GM12891 (cell line): ENCODE data around the gene PAPPA2.

ENCODE experiments used
- DNase-seq: peaks from one replicate; pipeline ENCODE4 v3.0.0; 2011; ENCODE audit warnings: low spot score; ENCODE audit not compliant: insufficient read length
- FAIRE-seq: peaks from 2 replicates; lab custom pipeline; 2011; peaks lifted over from hg19 to GRCh38; lab: Jason Lieb, UNC
- PAX5 ChIP-seq: IDR thresholded peaks from 2 replicates; pipeline ENCODE4 v1.6.1; 2011; ENCODE audit warnings: low read length, moderate library complexity, mild to moderate bottlenecking; ENCODE audit not compliant: insufficient read depth, severe bottlenecking
- POLR2A ChIP-seq: IDR thresholded peaks from 2 replicates; pipeline ENCODE4 v1.6.1; 2011; ENCODE audit warnings: low read depth, low read length, control low read depth
- POLR2AphosphoS5 ChIP-seq: IDR thresholded peaks from 2 replicates; pipeline ENCODE4 v1.6.1; 2011; ENCODE audit warnings: low read depth, low read length, control low read depth
- POU2F2 ChIP-seq: IDR thresholded peaks from 2 replicates; pipeline ENCODE4 v1.6.1; 2011; ENCODE audit warnings: low read depth, mild to moderate bottlenecking, control low read depth, low read length, moderate library complexity
- SPI1 ChIP-seq: IDR thresholded peaks from 2 replicates; pipeline ENCODE4 v1.6.1; 2011; ENCODE audit warnings: low read depth, low read length, control low read depth
- TAF1 ChIP-seq: IDR thresholded peaks from 2 replicates; pipeline ENCODE4 v1.6.1; 2011; ENCODE audit warnings: low read depth, low read length, control low read depth

PAPPA2 gene

DNA sequence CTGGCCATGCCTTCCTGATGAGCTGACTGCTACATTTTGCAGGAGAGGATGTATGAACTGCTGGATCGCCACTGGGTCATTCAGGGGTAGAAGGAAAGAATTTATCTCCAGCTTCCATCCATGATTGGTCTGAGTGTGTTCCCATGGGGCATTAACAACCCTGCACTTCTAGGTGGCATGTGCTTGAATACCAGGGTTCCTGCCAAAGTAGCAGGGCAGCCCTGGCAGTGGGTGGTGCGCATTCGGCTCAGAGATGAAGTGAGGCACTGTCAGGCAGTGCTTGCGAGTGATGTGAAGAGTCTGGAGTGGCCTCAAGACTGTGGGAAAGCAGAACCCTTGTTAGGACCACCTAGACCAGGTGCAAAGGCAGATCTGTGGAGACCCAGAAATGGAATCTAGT is 406.6 kb downstream of the PAPPA2 start:
- TF ChIP-seq POU2F2 (no peak), POLR2AphosphoS5 (no peak), SPI1 (no peak), PAX5 (no peak), TAF1 (no peak), POLR2A (no peak)
- FAIRE-seq: no peak
- DNase-seq: no peak

DNA sequence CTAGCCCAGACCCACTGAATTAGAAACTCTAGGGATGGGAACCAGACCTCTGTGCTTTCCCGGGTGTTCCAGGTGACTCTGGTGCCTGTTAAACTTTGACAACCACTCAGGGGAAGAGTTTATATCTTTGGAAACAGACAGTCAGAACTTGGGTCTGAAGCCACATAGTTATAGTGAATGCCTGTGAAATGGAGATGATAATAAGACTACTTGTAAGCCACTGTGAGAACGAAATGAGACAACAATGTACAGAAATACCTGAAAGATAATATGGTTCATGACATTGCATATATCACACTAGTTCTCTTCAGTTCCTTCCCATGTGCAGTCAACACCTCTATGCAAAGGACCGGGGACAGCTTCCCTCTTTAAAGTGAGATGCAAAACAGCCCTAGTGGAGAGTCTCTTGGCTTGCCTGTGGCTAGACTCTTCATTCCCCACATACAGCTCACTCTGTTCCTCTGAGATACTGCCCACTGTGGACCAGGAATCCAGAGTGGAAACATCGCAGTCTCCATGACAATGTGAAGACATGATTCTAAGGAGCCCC is 414.1 kb downstream of the PAPPA2 start:
- DNase-seq: no peak
- FAIRE-seq: no peak
- TF ChIP-seq TAF1: no peak
- TF ChIP-seq POLR2A: no peak
- TF ChIP-seq PAX5: no peak
- no peak for TF ChIP-seq POU2F2
- no peak for TF ChIP-seq SPI1
- no peak for TF ChIP-seq POLR2AphosphoS5

DNA sequence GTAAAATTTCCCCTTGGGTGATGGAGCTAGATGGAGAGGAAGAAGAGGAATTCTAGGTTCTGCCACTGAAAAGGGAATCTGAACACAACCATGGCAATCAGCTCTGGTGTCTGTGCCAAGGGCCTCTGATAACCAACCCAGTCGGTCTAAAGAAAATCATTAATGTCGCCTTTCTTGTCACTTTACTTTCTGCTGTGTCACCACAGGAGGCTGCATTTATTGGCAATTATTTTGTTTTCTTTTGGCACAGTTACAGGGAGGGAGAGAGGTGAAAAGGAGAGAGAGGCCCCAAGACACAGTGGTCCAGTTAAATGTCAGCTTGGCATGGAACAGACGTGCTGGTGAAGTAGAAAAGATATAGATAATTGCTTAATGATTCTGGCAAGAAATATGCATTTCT is 414.6 kb downstream of the PAPPA2 start:
- no peak for FAIRE-seq
- DNase-seq: no peak
- TF ChIP-seq POU2F2: no peak
- no peak for TF ChIP-seq TAF1
- TF ChIP-seq SPI1: no peak
- no peak for TF ChIP-seq POLR2AphosphoS5
- TF ChIP-seq PAX5: no peak
- no peak for TF ChIP-seq POLR2A

DNA sequence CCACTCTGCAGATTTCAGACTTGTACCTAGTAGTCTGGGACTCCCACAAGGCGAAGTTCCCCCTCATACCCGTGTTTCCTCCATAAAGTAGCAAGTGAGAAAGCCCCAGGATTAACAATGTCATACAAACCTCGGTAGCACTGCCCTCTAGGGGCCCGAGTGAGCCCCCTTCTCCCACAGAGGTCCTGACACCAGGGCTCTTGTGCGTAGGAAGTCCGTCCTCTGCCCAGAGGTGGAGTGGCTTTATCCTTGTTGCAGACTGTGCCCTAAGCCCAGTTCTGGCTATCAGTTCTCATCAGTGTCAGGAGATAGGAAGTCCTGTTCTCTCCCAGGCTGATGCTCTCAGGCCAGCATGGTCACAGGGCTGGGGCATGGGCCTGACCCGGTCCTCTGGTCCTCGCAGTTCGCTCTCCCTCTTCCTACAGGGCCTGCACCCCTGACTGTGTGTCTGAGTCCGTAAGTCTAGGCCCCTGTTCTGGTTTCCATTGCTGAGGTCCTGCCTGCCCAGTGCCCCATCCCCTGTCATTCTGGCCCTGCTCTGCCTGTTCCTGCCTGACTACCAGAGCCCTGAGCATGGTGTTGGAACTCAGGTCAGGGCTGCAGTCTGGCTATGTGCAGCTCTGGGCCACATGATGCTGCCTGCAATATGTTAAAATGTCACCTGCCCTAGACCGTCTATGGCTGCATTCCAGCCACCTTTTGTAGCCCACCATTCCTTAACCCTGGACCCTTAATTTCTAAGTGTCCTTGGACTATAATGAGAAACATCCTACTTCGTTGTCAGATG is 416.0 kb downstream of the PAPPA2 start:
- DNase-seq: no peak
- no peak for FAIRE-seq

DNA sequence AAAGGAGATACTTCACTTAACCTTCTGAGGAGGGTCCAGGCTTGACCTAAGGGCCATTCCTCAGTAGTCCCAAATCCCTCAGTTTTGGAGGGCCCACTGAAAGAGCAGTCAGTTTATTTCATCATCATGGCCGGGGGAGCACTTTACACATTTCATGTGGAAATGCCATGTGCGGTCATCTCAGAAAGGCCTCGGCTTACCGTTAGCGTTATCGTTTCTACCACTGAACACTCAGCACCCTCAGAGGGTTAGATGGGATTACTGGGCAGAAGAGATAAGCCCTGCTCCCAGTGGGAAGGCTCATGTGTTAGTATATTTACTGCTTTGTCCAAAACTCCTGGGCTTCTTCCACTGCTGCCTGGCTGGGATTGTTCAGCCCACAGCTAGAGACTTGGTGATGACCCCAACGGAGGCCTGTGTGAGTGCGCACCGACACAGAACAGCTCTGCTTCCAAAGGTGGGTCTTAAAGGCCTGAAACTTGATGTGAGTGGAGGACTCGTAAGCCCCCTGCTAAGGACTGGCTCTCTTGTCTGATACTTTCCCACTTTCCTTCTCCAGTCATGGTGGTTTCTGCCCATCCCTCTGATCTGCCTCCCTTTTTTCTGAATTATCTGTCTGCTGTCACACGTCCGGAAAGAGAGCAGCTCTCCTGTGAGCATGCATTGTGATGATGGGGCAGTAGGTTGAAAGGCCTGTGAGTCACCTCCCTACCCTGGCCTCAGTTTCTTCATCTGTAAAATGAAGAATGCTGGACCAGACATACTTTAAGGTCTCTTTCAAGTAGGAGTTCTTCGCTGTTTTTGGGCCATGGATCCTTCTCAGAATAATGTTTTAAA is 417.0 kb downstream of the PAPPA2 start:
- no peak for DNase-seq
- TF ChIP-seq SPI1 (no peak), PAX5 (no peak), POLR2A (no peak), TAF1 (no peak), POLR2AphosphoS5 (no peak), POU2F2 (no peak)
- FAIRE-seq: no peak

More for the DNA sequence above, 416.0 kb downstream of the PAPPA2 start:
- TF ChIP-seq POU2F2: no peak
- no peak for TF ChIP-seq TAF1
- TF ChIP-seq SPI1: no peak
- no peak for TF ChIP-seq PAX5
- no peak for TF ChIP-seq POLR2AphosphoS5
- no peak for TF ChIP-seq POLR2A

- TF ChIP-seq SPI1 (no peak), TAF1 (no peak), POU2F2 (no peak), POLR2AphosphoS5 (no peak), PAX5 (no peak), POLR2A (no peak)
- DNase-seq (peak; percentile 24), FAIRE-seq (peak; percentile 13)
Observed at GRCh38 chr1:176880955-176881595, 418.1 kb downstream of the PAPPA2 start.

- FAIRE-seq (no peak), DNase-seq (no peak)
- TF ChIP-seq POLR2AphosphoS5: no peak
- no peak for TF ChIP-seq SPI1
- no peak for TF ChIP-seq PAX5
- TF ChIP-seq POLR2A: no peak
- no peak for TF ChIP-seq POU2F2
- no peak for TF ChIP-seq TAF1
Observed at GRCh38 chr1:176884286-176884685, 421.3 kb downstream of the PAPPA2 start.

DNA sequence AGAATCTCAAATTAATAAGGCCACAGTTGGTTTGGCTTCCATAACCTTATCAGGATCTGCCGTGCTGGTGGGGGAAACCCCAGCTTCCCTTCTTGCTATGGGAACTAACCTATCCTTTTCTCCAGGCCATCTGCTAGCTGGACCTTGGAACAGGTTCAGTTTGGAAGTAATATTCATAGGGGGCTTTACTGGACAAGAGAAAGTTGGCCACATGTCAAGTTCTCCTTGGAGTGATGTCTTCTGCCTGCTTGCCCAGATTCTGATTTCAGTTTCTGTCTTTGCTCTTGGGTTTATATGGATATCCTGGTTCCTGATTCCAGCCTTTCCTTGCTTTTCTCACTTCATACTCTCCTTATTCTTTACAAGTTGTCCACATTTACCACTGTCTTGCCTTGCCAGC is 421.9 kb downstream of the PAPPA2 start:
- TF ChIP-seq TAF1: no peak
- TF ChIP-seq SPI1: no peak
- no peak for TF ChIP-seq POLR2A
- TF ChIP-seq POLR2AphosphoS5: no peak
- no peak for TF ChIP-seq POU2F2
- no peak for TF ChIP-seq PAX5
- DNase-seq (no peak), FAIRE-seq (no peak)

DNA sequence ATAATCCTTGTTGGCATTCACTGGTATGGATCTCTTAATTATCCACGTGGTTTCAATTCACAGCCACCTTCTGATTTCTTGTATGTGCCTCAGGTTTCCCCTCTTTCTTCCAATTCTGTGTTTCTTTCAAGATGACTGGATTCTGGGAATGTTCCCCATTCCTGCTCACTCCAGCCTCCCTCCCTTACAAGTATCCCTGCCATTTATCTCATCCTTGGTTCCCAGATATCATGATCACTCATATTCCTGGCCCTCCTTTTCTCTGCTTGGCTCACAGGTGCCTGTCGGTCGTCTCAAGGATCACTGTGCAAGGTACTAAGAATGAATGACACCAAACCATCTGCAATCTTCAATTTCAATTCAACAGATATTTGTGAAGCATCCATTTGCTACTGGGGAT is 422.4 kb downstream of the PAPPA2 start:
- DNase-seq (no peak), FAIRE-seq (no peak)
- TF ChIP-seq PAX5 (no peak), POU2F2 (no peak), SPI1 (no peak), TAF1 (no peak), POLR2A (no peak), POLR2AphosphoS5 (no peak)

- no peak for DNase-seq
- TF ChIP-seq SPI1: no peak
- no peak for TF ChIP-seq POU2F2
- TF ChIP-seq POLR2A: no peak
- no peak for TF ChIP-seq POLR2AphosphoS5
- no peak for TF ChIP-seq PAX5
- TF ChIP-seq TAF1: no peak
- no peak for FAIRE-seq
Observed at GRCh38 chr1:176885751-176886150, 422.8 kb downstream of the PAPPA2 start.
